Esophagus muscularis mucosa (tissue), 4 donors: ENCODE measurements around the gene MIR17HG. TPM values are rescaled to one million over a fixed set of nuclear protein-coding genes. Genes with fewer than 3 reads are reported as not detected.

ENCODE experiments used
- DNase-seq: peaks from one replicate; pipeline ENCODE4 v3.0.0-alpha.2; 2017; ENCODE audit errors: extremely low spot score
- H3K27ac ChIP-seq, 4 donors: fragments of 200-600 bp; sonication (generic); replicated peaks in 1 of 4; 1 replicate in 3 of 4; 2 replicates in 1 of 4; pipeline ENCODE4 v1.5.1; 2016 to 2019; ENCODE audit warnings: mild to moderate bottlenecking in 1 of 4
- H3K27me3 ChIP-seq, 4 donors: fragments of 200-600 bp; sonication (generic); one replicate each; pipeline versions ENCODE4 v1.5.1 to v1.6.0; 2016 to 2019
- H3K36me3 ChIP-seq, 4 donors: fragments of 200-600 bp; sonication (generic); one replicate each; pipeline ENCODE4 v1.5.1; 2016 to 2019
- H3K4me1 ChIP-seq, 4 donors: fragments of 200-600 bp; sonication (generic); one replicate each; pipeline ENCODE4 v1.5.1; 2016 to 2019
- H3K4me3 ChIP-seq, 4 donors: fragments of 200-600 bp; sonication (generic); 1 replicate in 2 of 4; 2 replicates in 2 of 4; pipeline ENCODE4 v1.5.1; 2016 to 2019; ENCODE audit warnings: mild to moderate bottlenecking in 4 of 4, moderate library complexity in 1 of 4
- H3K9me3 ChIP-seq, 4 donors: fragments of 200-600 bp; sonication (generic); 1 replicate in 3 of 4; 2 replicates in 1 of 4; pipeline ENCODE4 v1.5.1; 2016 to 2019
- EP300 ChIP-seq: sonication (generic); formaldehyde crosslinking; IDR thresholded peaks from one replicate; pipeline ENCODE4 v1.6.1; 2017; ENCODE audit warnings: antibody characterized with exemption
- POLR2A ChIP-seq: fragments of 450-650 bp; IDR thresholded peaks from one replicate; pipeline ENCODE4 v1.6.1; 2017; ENCODE audit warnings: antibody characterized with exemption, moderate library complexity, mild to moderate bottlenecking, low read depth
- POLR2AphosphoS5 ChIP-seq, 2 donors: sonication (generic); formaldehyde crosslinking; IDR thresholded peaks; one replicate each; pipeline ENCODE4 v1.6.1; 2017; ENCODE audit warnings: antibody characterized with exemption in 2 of 2
- WGBS: methylation state at CpG from one replicate; pipeline ENCODE4 v1.1.5; 2018; 5-methylcytosine and 5-hydroxymethylcytosine counted together
- intact Hi-C: fragments of 100-400 bp; cut with DNase I; formaldehyde crosslinking; loops from one replicate; pipeline ENCODE4 v1.15.1; 2023
- total RNA-seq, 4 donors: library from RNA; depleted of rRNA; stranded (reverse); fragments of >200 nt; gene quantifications; one replicate each; pipeline versions ENCODE4 v1.1.0 to v1.2.1, GENCODE V29; 2016
- TF ChIP-seq, protein P1 (sequence below), 3 experiments: fragments of 200-600 bp in 2 of 3; fragments of 450-650 bp in 1 of 3; sonication (generic) in 2 of 3; IDR thresholded peaks; one replicate each; pipeline ENCODE4 v1.5.1; 2017 to 2019; ENCODE audit warnings: antibody characterized with exemption in 3 of 3, mild to moderate bottlenecking in 2 of 3, moderate library complexity in 1 of 3

MIR17HG gene
- total RNA-seq, 4 donors from 2014 or later, result 0.45 to 6.6 (median 1.9) TPM

DNA sequence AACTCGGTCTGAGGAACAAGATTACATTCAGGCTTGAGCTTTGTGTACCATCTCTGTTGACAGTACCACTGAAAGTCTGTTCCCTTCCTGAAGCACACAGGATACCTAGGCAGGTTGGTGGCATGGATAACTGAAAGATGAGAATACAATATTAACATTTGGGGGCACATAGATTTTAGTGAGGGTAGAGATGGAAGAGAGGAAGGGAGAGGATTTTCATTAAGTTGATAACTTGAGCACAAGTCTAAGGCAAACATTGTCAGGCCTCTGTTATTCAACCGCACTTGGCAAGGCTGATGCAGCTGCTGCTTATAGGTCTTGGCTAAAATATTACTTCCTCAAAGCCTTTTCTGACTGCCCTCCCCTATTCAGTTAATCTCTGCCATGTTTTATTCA, 10.9 kb downstream of the MIR17HG start:
- TF ChIP-seq POLR2AphosphoS5 (IDR thresholded peaks at IDR 0.05), result no peak
- TF ChIP-seq, protein P1, sequence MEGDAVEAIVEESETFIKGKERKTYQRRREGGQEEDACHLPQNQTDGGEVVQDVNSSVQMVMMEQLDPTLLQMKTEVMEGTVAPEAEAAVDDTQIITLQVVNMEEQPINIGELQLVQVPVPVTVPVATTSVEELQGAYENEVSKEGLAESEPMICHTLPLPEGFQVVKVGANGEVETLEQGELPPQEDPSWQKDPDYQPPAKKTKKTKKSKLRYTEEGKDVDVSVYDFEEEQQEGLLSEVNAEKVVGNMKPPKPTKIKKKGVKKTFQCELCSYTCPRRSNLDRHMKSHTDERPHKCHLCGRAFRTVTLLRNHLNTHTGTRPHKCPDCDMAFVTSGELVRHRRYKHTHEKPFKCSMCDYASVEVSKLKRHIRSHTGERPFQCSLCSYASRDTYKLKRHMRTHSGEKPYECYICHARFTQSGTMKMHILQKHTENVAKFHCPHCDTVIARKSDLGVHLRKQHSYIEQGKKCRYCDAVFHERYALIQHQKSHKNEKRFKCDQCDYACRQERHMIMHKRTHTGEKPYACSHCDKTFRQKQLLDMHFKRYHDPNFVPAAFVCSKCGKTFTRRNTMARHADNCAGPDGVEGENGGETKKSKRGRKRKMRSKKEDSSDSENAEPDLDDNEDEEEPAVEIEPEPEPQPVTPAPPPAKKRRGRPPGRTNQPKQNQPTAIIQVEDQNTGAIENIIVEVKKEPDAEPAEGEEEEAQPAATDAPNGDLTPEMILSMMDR (IDR thresholded peaks at IDR 0.05), result no peak
- no peak for TF ChIP-seq POLR2A
- TF ChIP-seq EP300, result no peak
- 70% methylated on average over 2 of the region's 2 CpGs for WGBS
- H3K9me3 ChIP-seq, result no peaks in the 10 kb centered on the region
- H3K27ac ChIP-seq, result no peak overlapping the region
- intact Hi-C loops, result no loop called here
- peaks cover 0 to 39% (median 19%) of the 10 kb centered on the region in 4 donors for H3K36me3 ChIP-seq
- no peaks in the 10 kb centered on the region for H3K27me3 ChIP-seq
- no peak for DNase-seq
- no peak overlapping the region for H3K4me3 ChIP-seq
- H3K4me1 ChIP-seq, result peaks cover 0 to 12% (median 8%) of the 10 kb centered on the region in 4 donors

GRCh38 chr13:91359111-91359510, 11.6 kb downstream of the MIR17HG start:
- peaks cover 0 to 33% (median 17%) of the 10 kb centered on the region in 4 donors for H3K36me3 ChIP-seq
- H3K27me3 ChIP-seq, result no peaks in the 10 kb centered on the region
- no peak for DNase-seq
- intact Hi-C loops, result no loop called here
- H3K4me1 ChIP-seq, result peaks cover 0 to 5% (median 1%) of the 10 kb centered on the region in 4 donors
- no peak overlapping the region for H3K27ac ChIP-seq
- TF ChIP-seq, protein P1 (IDR thresholded peaks at IDR 0.05), result no peak
- TF ChIP-seq POLR2A, result no peak
- no peak for TF ChIP-seq EP300
- no peak for TF ChIP-seq POLR2AphosphoS5 (IDR thresholded peaks at IDR 0.05)
- H3K9me3 ChIP-seq, result no peaks in the 10 kb centered on the region
- WGBS, result 81% methylated on average over 4 of the region's 4 CpGs
- no peak overlapping the region for H3K4me3 ChIP-seq

DNA sequence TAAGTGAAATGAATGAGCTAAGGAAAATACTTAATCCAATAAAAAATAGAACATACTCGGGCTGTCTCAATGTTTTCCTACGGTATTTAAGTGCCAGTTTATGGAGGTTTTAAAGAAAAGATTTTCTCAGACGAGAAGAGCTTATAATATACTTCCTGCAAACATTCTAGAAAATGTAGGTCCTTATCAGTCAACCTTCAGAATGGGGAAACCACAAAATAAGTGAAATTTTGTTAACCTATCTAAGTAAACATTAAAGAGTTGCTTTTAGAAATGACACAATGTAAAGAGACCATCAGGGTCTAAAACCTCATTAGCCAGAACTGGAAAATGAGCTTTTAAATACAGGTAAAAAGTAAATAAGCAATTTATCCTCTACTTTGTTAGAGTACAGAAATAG, 12.1 kb downstream of the MIR17HG start:
- intact Hi-C loops, result no loop called here
- H3K9me3 ChIP-seq, result no peaks in the 10 kb centered on the region
- peaks cover 0 to 27% (median 14%) of the 10 kb centered on the region in 4 donors for H3K36me3 ChIP-seq
- H3K27ac ChIP-seq, result no peak overlapping the region
- no peak for TF ChIP-seq POLR2A
- no peak for TF ChIP-seq POLR2AphosphoS5 (IDR thresholded peaks at IDR 0.05)
- no peak for TF ChIP-seq EP300
- TF ChIP-seq, protein P1 (IDR thresholded peaks at IDR 0.05), result no peak
- peaks cover 0 to 1% (median 0%) of the 10 kb centered on the region in 4 donors for H3K4me1 ChIP-seq
- WGBS, result 64% methylated on average over 3 of the region's 3 CpGs
- no peak for DNase-seq
- H3K27me3 ChIP-seq, result no peaks in the 10 kb centered on the region
- no peak overlapping the region for H3K4me3 ChIP-seq

DNA sequence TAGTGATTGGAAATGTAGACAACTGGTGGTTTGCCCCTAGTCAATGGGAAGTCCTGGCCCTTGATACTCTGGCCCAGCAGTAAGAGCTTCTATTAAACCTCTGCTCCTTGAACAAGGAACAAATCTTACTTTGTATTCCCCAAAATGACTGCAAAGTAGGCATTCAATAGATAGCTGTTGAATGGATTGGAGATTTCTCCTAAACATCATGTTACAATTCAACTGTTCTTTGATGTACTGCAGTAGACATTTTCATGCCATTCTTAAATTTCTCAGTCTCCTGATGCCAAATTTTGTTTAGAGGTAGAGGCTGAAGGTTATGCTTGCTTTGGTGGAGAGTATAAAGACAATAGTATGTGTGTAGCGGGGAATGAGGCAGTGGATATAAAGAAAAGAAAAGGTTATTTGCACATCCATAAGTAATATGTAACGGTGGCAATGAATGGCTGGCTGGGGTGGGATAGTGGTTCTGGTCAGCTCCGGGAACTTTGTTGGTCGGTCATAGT, 12.8 kb downstream of the MIR17HG start:
- no peak overlapping the region for H3K27ac ChIP-seq
- DNase-seq, result no peak
- H3K36me3 ChIP-seq, result peaks cover 0 to 21% (median 11%) of the 10 kb centered on the region in 4 donors
- H3K4me3 ChIP-seq, result no peak overlapping the region
- H3K9me3 ChIP-seq, result no peaks in the 10 kb centered on the region
- no peaks in the 10 kb centered on the region for H3K4me1 ChIP-seq
- H3K27me3 ChIP-seq, result no peaks in the 10 kb centered on the region
- intact Hi-C loops, result no loop called here
- 92% methylated on average over 4 of the region's 4 CpGs for WGBS
- TF ChIP-seq, protein P1 (IDR thresholded peaks at IDR 0.05), result no peak
- TF ChIP-seq EP300 (no peak), POLR2AphosphoS5 (IDR thresholded peaks at IDR 0.05) (no peak), POLR2A (no peak)

- WGBS, result 95% methylated on average over 1 of the region's 1 CpG
- intact Hi-C loops, result no loop called here
- Histone ChIP-seq H3K9me3 (no peaks in the 10 kb centered on the region), H3K27me3 (no peaks in the 10 kb centered on the region), H3K27ac (no peak overlapping the region), H3K4me3 (no peak overlapping the region), H3K36me3 (peaks cover 0 to 7% (median 2%) of the 10 kb centered on the region in 4 donors), H3K4me1 (no peaks in the 10 kb centered on the region)
- no peak for TF ChIP-seq EP300
- TF ChIP-seq, protein P1 (IDR thresholded peaks at IDR 0.05), result no peak
- no peak for TF ChIP-seq POLR2AphosphoS5 (IDR thresholded peaks at IDR 0.05)
- TF ChIP-seq POLR2A, result no peak
- DNase-seq, result no peak
These were observed 14.3 kb downstream of the MIR17HG start for GRCh38 chr13:91361755-91362271.
